ENCODE data around the gene REV3L.
"Not testable (repeated sequence)": the region's sequence is repeated elsewhere in the genome, so short reads cannot be mapped to it uniquely, and the experiment has no call there.

REV3L gene

GRCh38 chr6:111379302-111379701 is 103.7 kb downstream of the REV3L start:
- DNase-seq (ENCODE audit: low spot score), result no peak

DNA sequence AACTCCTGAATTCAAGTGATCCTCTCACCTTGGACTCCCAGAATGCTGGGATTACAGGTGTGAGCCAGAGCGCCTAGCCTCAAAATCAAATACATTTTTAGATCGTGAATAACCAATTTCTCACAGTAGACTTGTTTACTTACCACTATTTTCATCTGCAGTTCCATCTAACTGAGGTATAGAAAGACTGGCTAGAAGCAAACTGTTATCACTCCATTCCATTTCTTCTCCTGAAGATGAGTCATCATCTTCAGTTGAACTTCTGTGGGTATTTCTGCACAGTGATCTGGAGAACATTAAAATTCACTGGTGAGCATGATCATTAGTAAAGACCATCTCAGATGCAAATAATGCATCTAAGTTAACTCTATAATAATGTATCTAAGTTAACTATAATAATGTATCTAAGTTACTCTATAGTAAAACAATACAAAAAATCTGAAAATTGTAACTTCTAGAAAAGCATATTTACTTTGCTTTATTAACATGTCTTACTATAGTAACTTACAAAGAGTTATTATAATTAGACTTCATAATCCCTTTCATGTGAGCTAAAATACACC is 105.4 kb downstream of the REV3L start:
- DNase-seq (ENCODE audit: low spot score), result no peak

- DNase-seq (ENCODE audit: low spot score), result no peak
These were observed 115.5 kb downstream of the REV3L start for GRCh38 chr6:111367393-111368088.

GRCh38 chr6:111361648-111362047 is 121.4 kb downstream of the REV3L start:
- DNase-seq (ENCODE audit: low spot score), result peak; percentile 50

DNA sequence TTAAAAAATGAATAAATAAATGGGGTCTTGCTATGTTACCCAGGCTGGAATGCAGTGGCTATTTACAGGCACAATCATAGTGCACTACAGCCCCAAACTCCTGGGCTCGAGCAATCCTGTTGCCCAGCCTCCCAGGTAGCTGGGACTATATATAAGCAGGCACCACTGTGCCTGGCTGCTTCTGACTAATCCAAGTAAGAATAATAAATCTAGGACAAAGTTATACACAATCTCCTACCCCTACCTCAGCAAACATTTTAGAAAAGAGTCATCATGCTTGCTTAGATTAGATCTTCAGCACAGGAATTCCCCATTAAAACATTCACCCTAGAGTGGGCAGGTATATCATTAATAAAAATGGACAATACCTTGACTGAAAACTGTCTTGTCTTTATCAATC is 124.6 kb downstream of the REV3L start:
- no peak for DNase-seq (ENCODE audit: low spot score)

DNA sequence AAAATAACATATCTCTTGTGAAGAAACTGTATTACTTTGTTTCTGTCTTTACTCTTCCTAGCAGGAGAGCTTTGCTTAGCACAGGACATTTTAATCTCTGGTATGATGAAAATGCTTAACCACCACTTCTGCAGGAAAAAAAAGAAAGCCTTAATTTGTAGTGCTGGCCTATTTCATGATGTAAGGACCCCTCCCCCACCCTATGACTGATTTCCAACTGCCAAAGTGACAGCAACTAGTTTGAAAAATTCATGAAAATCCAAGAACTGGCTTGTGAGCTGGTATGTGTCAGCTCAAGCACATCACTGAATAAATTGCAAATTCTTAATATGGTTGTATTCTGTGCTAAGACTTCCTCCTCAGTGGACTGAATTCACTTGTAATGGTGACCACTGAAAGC is 125.3 kb downstream of the REV3L start:
- no peak for DNase-seq (ENCODE audit: low spot score)

GRCh38 chr6:111356551-111356950 is 126.5 kb downstream of the REV3L start:
- no peak for DNase-seq (ENCODE audit: low spot score)

GRCh38 chr6:111354758-111355555 is 128.1 kb downstream of the REV3L start:
- DNase-seq (ENCODE audit: low spot score), result no peak

DNA sequence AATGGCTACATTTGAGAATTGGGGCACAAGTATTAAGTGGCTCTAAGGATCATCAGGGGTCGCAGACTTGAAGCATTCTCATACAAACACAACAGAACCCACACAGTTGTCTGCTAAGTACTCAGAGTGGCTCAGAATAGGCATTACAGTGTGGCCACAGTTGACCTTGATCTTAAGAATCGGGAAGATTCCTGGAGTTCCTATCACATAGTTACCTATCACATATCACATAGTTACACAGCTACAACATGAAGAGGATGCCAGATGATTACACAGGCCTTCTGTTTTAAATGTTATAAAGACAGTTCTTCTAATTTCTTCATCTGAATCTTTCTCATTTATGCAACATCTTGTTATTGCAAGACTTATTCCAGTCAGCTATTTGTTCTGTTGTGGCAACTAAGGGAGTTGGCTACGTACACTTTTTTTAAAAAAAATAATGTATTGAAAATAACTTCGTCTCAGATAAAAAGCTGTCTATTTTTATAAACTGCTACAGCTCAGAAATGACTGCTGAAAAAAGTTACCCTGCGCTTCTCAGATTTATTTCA is 129.0 kb downstream of the REV3L start:
- DNase-seq (ENCODE audit: low spot score), result no peak

GRCh38 chr6:111347589-111347988 is 135.4 kb downstream of the REV3L start:
- DNase-seq (ENCODE audit: low spot score), result no peak

- no peak for DNase-seq (ENCODE audit: low spot score)
These were observed 140.1 kb downstream of the REV3L start for GRCh38 chr6:111342913-111343312.

GRCh38 chr6:111339294-111339693 is 143.7 kb downstream of the REV3L start:
- DNase-seq (ENCODE audit: low spot score), result no peak

DNA sequence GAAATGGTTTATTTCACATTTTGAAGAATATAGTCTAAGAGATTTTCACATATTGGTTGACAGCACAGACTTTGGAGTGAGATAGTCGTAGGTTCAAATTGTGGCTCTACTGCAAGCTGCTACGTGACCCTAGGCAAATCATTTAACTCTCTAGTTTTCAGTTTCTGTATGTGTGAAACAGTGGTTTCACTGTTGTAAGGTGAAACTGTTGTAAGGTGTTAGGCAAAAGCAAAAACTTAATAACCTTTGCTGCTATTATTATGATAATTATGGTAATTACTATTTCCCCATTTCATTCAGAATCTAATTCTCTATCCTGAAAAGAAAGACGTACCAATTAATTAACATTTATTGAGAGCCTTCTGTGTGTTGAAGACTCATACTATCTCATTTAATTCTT is 144.2 kb downstream of the REV3L start:
- no peak for DNase-seq (ENCODE audit: low spot score)

DNA sequence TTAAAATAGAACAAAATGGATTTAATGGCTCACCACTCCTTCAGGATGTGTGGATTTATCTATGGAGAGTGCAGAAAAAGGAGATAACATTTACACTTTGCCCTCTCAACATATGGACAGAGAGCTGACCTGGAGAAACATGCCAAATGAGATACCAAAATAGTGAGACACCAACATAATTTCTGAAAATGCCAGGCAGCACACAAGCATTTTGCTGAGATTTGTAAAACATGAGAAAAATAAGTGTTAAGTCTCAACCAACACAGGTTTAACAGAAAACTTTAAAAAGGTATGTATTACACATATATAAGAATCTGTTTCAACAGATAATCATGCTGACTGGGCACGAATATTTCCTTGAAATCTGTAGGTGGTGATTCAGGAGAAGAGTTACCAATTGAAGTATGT is 145.2 kb downstream of the REV3L start:
- no peak for DNase-seq (ENCODE audit: low spot score)

GRCh38 chr6:111329882-111330633 is 153.0 kb downstream of the REV3L start:
- no peak for DNase-seq (ENCODE audit: low spot score)

GRCh38 chr6:111326563-111326962 is 156.5 kb downstream of the REV3L start:
- DNase-seq (ENCODE audit: low spot score), result no peak

DNA sequence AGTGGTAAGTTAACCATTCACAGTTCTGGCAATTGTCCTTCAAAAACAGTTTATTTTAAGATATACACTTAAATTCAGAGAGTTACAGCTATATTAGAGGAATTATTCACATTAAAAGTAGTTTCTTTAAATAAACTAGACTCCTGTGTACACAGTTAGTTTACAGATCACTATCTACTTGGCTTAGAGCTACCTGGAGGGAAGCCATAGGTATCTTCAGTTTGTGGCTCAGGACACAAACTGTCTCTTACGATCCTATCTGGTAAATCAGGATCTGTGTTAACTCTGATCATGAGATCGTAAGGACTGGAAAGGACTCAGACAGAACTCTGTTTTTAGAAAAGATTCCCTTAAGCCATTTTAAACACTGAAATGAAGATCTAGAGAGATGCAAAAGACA is 160.9 kb downstream of the REV3L start:
- DNase-seq (ENCODE audit: low spot score), result no peak

DNA sequence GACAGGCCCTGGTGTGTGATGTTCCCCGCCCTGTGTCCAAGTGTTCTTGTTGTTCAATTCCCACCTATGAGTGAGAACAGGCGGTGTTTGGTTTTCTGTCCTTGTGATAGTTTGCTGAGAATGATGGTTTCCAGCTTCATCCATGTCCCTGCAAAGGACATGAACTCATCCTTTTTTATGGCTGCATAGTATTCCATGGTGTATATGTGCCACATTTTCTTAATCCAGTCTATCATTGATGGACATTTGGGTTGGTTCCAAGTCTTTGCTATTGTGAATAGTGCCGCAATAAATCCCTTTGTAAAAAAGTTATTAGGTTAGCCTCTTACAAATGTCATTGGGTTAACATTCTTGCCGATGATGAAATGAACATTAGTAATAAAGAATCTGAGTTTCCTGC is 175.1 kb downstream of the REV3L start:
- not testable (repeated sequence) for DNase-seq (ENCODE audit: low spot score)

DNA sequence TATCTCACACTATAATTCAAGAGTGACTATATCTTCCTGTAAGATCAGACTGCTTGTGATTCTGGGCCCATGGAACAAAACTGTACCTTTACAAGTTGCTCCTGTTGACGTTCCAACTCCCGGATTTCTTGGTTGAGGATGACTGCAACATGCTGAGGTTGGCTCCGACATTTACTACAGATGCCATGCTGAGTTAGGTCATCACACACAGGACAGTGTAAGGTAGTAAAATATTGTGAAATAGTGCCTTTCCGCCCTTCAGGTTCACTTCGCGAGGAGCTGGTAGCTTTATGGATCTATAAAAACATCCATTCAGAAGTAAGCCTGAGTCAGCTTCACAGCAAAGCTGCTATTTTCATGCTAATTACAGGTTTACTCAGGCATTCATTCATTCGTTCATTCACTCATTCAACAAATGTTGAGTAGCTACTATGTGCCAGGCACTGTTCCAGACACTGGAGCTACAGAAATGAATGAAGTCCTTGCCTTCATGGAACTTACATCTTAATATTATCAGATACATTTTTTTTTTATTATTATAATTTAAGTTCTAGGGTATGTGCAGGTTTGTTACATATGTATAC is 175.7 kb downstream of the REV3L start:
- DNase-seq (ENCODE audit: low spot score), result no peak

GRCh38 chr6:111306104-111306888 is 176.7 kb downstream of the REV3L start:
- DNase-seq (ENCODE audit: low spot score), result no peak

GRCh38 chr6:111301946-111302345 is 181.1 kb downstream of the REV3L start:
- DNase-seq (ENCODE audit: low spot score), result no peak

All from putamen (tissue), 1 donor.